Karpas-422 (cell line): ENCODE data around the gene IQCF2. TPM values are rescaled to one million over a fixed set of nuclear protein-coding genes. Genes with fewer than 3 reads are reported as not detected.

ENCODE experiments used
- DNase-seq: peaks from one replicate; pipeline ENCODE4 v3.0.0-alpha.2; 2015
- H2AFZ ChIP-seq: fragments of 200-600 bp; sonication (generic); 2 replicates; pipeline ENCODE4 v1.6.1; 2014; ENCODE audit warnings: antibody characterized with exemption, low read length, mixed read lengths
- H3K27ac ChIP-seq: fragments of 200-600 bp; sonication (generic); 2 replicates; pipeline ENCODE4 v1.5.1; 2014; ENCODE audit warnings: mild to moderate bottlenecking, low read length, moderate library complexity
- H3K27me3 ChIP-seq: fragments of 200-600 bp; sonication (generic); 2 replicates; pipeline ENCODE4 v1.6.1; 2014; ENCODE audit warnings: low read length, mixed read lengths
- H3K36me3 ChIP-seq: fragments of 200-600 bp; sonication (generic); 2 replicates; pipeline ENCODE4 v1.6.1; 2014; ENCODE audit warnings: low read length, mixed read lengths; ENCODE audit not compliant: insufficient read depth
- H3K4me1 ChIP-seq: fragments of 200-600 bp; sonication (generic); 2 replicates; pipeline ENCODE4 v1.6.1; 2014; ENCODE audit warnings: mild to moderate bottlenecking, low read length, mixed read lengths
- H3K4me2 ChIP-seq: fragments of 200-600 bp; sonication (generic); 2 replicates; pipeline ENCODE4 v1.6.1; 2014; ENCODE audit warnings: low read length, low read depth, mild to moderate bottlenecking; ENCODE audit not compliant: poor library complexity, severe bottlenecking
- H3K4me3 ChIP-seq: fragments of 200-600 bp; sonication (generic); 2 replicates; pipeline ENCODE4 v1.5.1; 2014; ENCODE audit warnings: mild to moderate bottlenecking, antibody characterized with exemption, low read length, mixed read lengths
- H3K79me2 ChIP-seq: fragments of 200-600 bp; sonication (generic); 2 replicates; pipeline ENCODE4 v1.6.1; 2014; ENCODE audit warnings: mild to moderate bottlenecking, low read length, mixed read lengths
- H3K9ac ChIP-seq: fragments of 200-600 bp; sonication (generic); 2 replicates; pipeline ENCODE4 v1.6.0; 2014; ENCODE audit warnings: low read length
- H3K9me2 ChIP-seq: fragments of 200-600 bp; sonication (generic), shearing (Covaris generic); replicated peaks from 2 replicates; pipeline ENCODE4 v1.6.0; 2014; ENCODE audit warnings: mild to moderate bottlenecking, low read length, moderate library complexity; ENCODE audit not compliant: insufficient read depth
- H3K9me3 ChIP-seq: fragments of 300-700, 200-600 bp; sonication (generic); 2 replicates; pipeline ENCODE4 v1.6.1; 2014; ENCODE audit warnings: low read length, mixed read lengths
- H4K20me1 ChIP-seq: fragments of 200-600 bp; sonication (generic); 2 replicates; pipeline ENCODE4 v1.6.1; 2014; ENCODE audit warnings: mild to moderate bottlenecking, antibody characterized with exemption, low read length, low read depth; ENCODE audit not compliant: insufficient read depth
- total RNA-seq: library from RNA; depleted of rRNA; stranded (reverse); fragments of >200 nt; shearing (Covaris generic); gene quantifications from 2 replicates; pipeline ENCODE4 v1.2.3, GENCODE V29; 2014; ENCODE audit warnings: low replicate concordance

Gene IQCF2
- total RNA-seq, 1 experiment from 2014 or later = not detected

GRCh38 chr3:51873253-51873766 lies 11.9 kb downstream of the IQCF2 start:
- Histone ChIP-seq H3K4me2 (no peak overlapping the region), H4K20me1 (no peaks in the 10 kb centered on the region), H3K4me1 (no peaks in the 10 kb centered on the region), H3K9me3 (no peaks in the 10 kb centered on the region), H3K4me3 (no peak overlapping the region), H3K9me2 (no peaks in the 10 kb centered on the region), H3K27ac (no peak overlapping the region), H3K36me3 (no peaks in the 10 kb centered on the region), H3K27me3 (no peaks in the 10 kb centered on the region), H3K79me2 (no peaks in the 10 kb centered on the region), H3K9ac (no peak overlapping the region), H2AFZ (no peak overlapping the region)
- no peak for DNase-seq

DNA sequence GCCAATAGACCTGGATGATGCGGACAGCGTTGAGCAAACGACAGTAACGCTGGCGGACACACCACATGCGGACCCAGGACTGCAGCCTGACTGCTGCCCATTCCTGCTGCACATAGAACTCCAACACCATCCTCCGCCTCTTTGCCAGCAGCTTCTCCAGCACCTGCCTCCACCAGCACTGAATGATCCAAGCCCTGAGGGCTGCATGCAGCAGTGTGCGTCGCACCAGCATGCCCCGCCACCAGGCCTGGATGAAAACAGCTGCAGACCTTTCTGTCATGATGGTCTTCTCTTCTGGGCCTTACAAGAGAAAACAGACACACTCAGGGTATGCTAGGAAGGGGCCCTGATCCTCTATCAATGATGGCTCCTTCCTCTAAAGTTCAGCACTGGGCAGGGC lies 12.5 kb downstream of the IQCF2 start:
- no peak overlapping the region for H3K4me3 ChIP-seq
- DNase-seq = no peak
- no peaks in the 10 kb centered on the region for H3K79me2 ChIP-seq
- H3K27ac ChIP-seq = no peak overlapping the region
- no peak overlapping the region for H3K9ac ChIP-seq
- H3K4me1 ChIP-seq = no peaks in the 10 kb centered on the region
- no peaks in the 10 kb centered on the region for H3K9me3 ChIP-seq
- no peak overlapping the region for H2AFZ ChIP-seq
- no peak overlapping the region for H3K4me2 ChIP-seq
- H3K9me2 ChIP-seq = no peaks in the 10 kb centered on the region
- H4K20me1 ChIP-seq = no peaks in the 10 kb centered on the region
- H3K36me3 ChIP-seq = no peaks in the 10 kb centered on the region
- H3K27me3 ChIP-seq = no peaks in the 10 kb centered on the region

DNA sequence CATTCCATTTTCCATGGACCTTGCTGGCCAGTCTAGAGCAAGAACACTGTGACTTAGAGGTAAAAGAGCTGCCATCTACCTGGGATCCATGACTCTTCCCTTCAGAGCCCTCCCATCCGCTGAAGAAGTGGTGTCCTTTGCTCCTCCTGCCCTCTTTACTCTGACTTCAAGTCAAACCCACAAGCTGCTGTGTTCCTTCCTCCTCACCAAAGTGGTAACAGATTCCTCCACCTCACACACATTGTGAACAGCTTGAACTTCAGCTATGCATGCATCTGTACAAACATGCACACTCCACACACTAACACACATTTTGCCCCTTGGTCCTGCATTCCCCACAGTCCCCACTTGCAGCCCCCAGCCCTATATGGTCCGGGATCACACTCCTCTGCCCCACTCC lies 13.0 kb downstream of the IQCF2 start:
- no peaks in the 10 kb centered on the region for H4K20me1 ChIP-seq
- H3K4me2 ChIP-seq = no peak overlapping the region
- H3K9ac ChIP-seq = no peak overlapping the region
- H3K27me3 ChIP-seq = no peaks in the 10 kb centered on the region
- no peaks in the 10 kb centered on the region for H3K9me3 ChIP-seq
- H3K36me3 ChIP-seq = no peaks in the 10 kb centered on the region
- no peak overlapping the region for H3K27ac ChIP-seq
- no peaks in the 10 kb centered on the region for H3K4me1 ChIP-seq
- H3K79me2 ChIP-seq = no peaks in the 10 kb centered on the region
- H3K9me2 ChIP-seq = no peaks in the 10 kb centered on the region
- H3K4me3 ChIP-seq = no peak overlapping the region
- H2AFZ ChIP-seq = no peak overlapping the region
- DNase-seq = no peak

DNA sequence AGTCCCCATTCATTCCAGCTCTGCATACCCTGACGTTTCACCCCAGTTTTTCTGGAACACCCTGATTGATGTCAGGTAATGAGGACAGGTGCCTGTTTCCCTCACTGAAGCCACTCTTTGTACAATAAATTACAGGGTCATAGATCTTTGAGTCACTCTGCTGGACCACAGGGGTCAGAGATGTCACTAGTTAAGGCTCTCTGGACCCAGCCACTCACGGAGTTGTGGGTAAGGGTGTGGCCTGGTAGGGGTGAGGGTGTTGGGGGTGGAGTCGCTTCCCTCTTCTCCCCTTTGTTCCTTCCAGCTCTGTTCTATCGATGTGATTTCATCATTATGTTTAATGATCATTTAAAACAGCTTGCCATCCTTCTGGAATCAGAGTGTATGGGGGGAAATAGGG lies 13.5 kb downstream of the IQCF2 start:
- Histone ChIP-seq H3K27ac (no peak overlapping the region), H3K4me3 (no peak overlapping the region), H3K79me2 (no peaks in the 10 kb centered on the region), H3K9ac (no peak overlapping the region), H2AFZ (no peak overlapping the region), H4K20me1 (no peaks in the 10 kb centered on the region), H3K9me3 (no peaks in the 10 kb centered on the region), H3K36me3 (no peaks in the 10 kb centered on the region), H3K4me1 (no peaks in the 10 kb centered on the region), H3K4me2 (no peak overlapping the region), H3K27me3 (no peaks in the 10 kb centered on the region), H3K9me2 (no peaks in the 10 kb centered on the region)
- no peak for DNase-seq

DNA sequence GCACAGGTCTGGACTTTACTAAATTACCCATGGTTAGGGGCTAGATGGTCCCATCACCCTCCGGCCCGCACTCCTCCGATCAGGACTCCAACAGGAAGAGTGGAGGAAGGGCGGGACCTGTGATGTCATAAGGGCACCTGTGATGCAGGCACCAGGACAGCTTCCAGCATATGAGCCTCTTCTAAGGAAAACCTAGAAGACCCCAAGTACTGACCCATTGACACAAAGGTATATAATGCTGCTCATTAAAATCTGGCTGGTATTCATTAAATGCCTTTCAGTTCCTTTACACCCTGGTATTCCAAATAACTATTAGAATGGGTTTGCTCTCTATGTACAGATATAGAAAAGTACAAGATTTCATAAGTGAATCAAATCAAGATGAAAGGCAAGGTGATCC lies 14.1 kb downstream of the IQCF2 start, which contains the start of gene IQCF5:
TSS of gene IQCF5 (minus strand) at position 101 of the 400 bp plus-strand sequence. CDS start at position 31, 70 bp downstream.
- Histone ChIP-seq H3K79me2 (no peaks in the 10 kb centered on the region), H3K27me3 (no peaks in the 10 kb centered on the region), H3K27ac (no peak within 1 kb of the TSS), H3K4me1 (no peaks in the 10 kb centered on the region), H3K9me3 (no peaks in the 10 kb centered on the region), H3K9ac (no peak within 1 kb of the TSS), H3K4me2 (no peak within 1 kb of the TSS), H3K36me3 (no peaks in the 10 kb centered on the region), H2AFZ (no peak within 1 kb of the TSS), H3K4me3 (no peak within 1 kb of the TSS), H4K20me1 (no peaks in the 10 kb centered on the region), H3K9me2 (no peaks in the 10 kb centered on the region)
- DNase-seq = no peak

GRCh38 chr3:51876186-51876585 lies 14.8 kb downstream of the IQCF2 start:
- DNase-seq = no peak
- Histone ChIP-seq H3K9me3 (no peaks in the 10 kb centered on the region), H3K27ac (no peak overlapping the region), H3K4me2 (no peak overlapping the region), H3K27me3 (no peaks in the 10 kb centered on the region), H3K4me3 (no peak overlapping the region), H4K20me1 (no peaks in the 10 kb centered on the region), H2AFZ (no peak overlapping the region), H3K79me2 (no peaks in the 10 kb centered on the region), H3K9me2 (no peaks in the 10 kb centered on the region), H3K36me3 (no peaks in the 10 kb centered on the region), H3K9ac (no peak overlapping the region), H3K4me1 (no peaks in the 10 kb centered on the region)

GRCh38 chr3:51879937-51880336 lies 18.5 kb downstream of the IQCF2 start:
- no peak for DNase-seq
- no peak overlapping the region for H3K4me3 ChIP-seq
- H3K27me3 ChIP-seq = no peaks in the 10 kb centered on the region
- no peak overlapping the region for H3K27ac ChIP-seq
- no peaks in the 10 kb centered on the region for H3K36me3 ChIP-seq
- no peaks in the 10 kb centered on the region for H3K4me1 ChIP-seq
- no peak overlapping the region for H3K4me2 ChIP-seq
- H3K79me2 ChIP-seq = no peaks in the 10 kb centered on the region
- H3K9ac ChIP-seq = no peak overlapping the region
- H3K9me3 ChIP-seq = no peaks in the 10 kb centered on the region
- H4K20me1 ChIP-seq = no peaks in the 10 kb centered on the region
- H2AFZ ChIP-seq = no peak overlapping the region
- H3K9me2 ChIP-seq = no peaks in the 10 kb centered on the region

GRCh38 chr3:51886447-51886846 lies 25.0 kb downstream of the IQCF2 start:
- no peaks in the 10 kb centered on the region for H3K79me2 ChIP-seq
- H3K9me2 ChIP-seq = no peaks in the 10 kb centered on the region

GRCh38 chr3:51887620-51888019 lies 26.2 kb downstream of the IQCF2 start:
- Histone ChIP-seq H3K9me2 (no peaks in the 10 kb centered on the region), H4K20me1 (no peaks in the 10 kb centered on the region), H3K27me3 (no peaks in the 10 kb centered on the region), H3K36me3 (no peaks in the 10 kb centered on the region), H3K79me2 (no peaks in the 10 kb centered on the region), H3K4me3 (no peak overlapping the region), H3K4me1 (no peaks in the 10 kb centered on the region), H3K9ac (no peak overlapping the region), H3K9me3 (no peaks in the 10 kb centered on the region), H3K4me2 (no peak overlapping the region), H3K27ac (no peak overlapping the region), H2AFZ (no peak overlapping the region)
- no peak for DNase-seq

More at GRCh38 chr3:51886447-51886846, 25.0 kb downstream of the IQCF2 start:
- H4K20me1 ChIP-seq = no peaks in the 10 kb centered on the region
- H3K4me1 ChIP-seq = no peaks in the 10 kb centered on the region
- DNase-seq = no peak
- H3K4me3 ChIP-seq = no peak overlapping the region
- H2AFZ ChIP-seq = no peak overlapping the region
- H3K27me3 ChIP-seq = no peaks in the 10 kb centered on the region
- H3K9me3 ChIP-seq = no peaks in the 10 kb centered on the region
- no peak overlapping the region for H3K9ac ChIP-seq
- H3K27ac ChIP-seq = no peak overlapping the region
- no peaks in the 10 kb centered on the region for H3K36me3 ChIP-seq
- no peak overlapping the region for H3K4me2 ChIP-seq
